HepG2 (cell line): ENCODE measurements around the gene FAM3B. TPM values are rescaled to one million over a fixed set of nuclear protein-coding genes. Genes with fewer than 3 reads are reported as not detected.

Experiments
- ATAC-seq: fragments of 200-7000 bp; cut with Tn5 transposase; 3 replicates; pipeline ENCODE4 v1.9.1; 2020; ENCODE audit warnings: mild to moderate bottlenecking, moderate library complexity
- BruUV-seq: library from RNA; stranded (reverse); fragments of 400-500 nt; replicated peaks from 2 replicates; lab custom pipeline; 2021; lab: Mats Ljungman, UMichigan
- CTCF ChIA-PET: fragments of 300-600 bp; formaldehyde crosslinking; extraction: SDS; loops from one replicate; lab custom pipeline; 2021; ENCODE audit warnings: low total read pairs, inconsistent platforms, low intra/inter-chr PET ratio; lab: Yijun Ruan, JAX
- POLR2A ChIA-PET: fragments of 350-600 bp; sonication (Branson Sonifier 250); formaldehyde crosslinking; loops from one replicate; lab custom pipeline; 2020; ENCODE audit warnings: antibody characterized with exemption, inconsistent platforms; lab: Yijun Ruan, JAX
- DNase-seq: peaks from one replicate; pipeline ENCODE4 v3.0.0-alpha.2; 2015; ENCODE audit warnings: low spot score
- FAIRE-seq: peaks from 3 replicates; lab custom pipeline; 2011; peaks lifted over from hg19 to GRCh38; lab: Jason Lieb, UNC
- H2AFZ ChIP-seq: one replicate; pipeline ENCODE4 v1.6.1; 2011; ENCODE audit warnings: low read length, inconsistent platforms
- H3K27ac ChIP-seq: fragments of 300-600 bp; 3 replicates; pipeline ENCODE4 v1.8.0; 2011; ENCODE audit warnings: mixed run types, mild to moderate bottlenecking, mixed read lengths, low read length, inconsistent platforms; ENCODE audit not compliant: insufficient read depth; ENCODE audit errors: extremely low read length
- H3K27me3 ChIP-seq, 2 experiments: fragments of 200-600 bp in 1 of 2; 2 replicates in 1 of 2; 3 replicates in 1 of 2; pipeline versions ENCODE4 v1.6.0 to v1.8.0; 2011; ENCODE audit warnings: low read length in 2 of 2, mild to moderate bottlenecking in 2 of 2, moderate library complexity in 2 of 2, inconsistent platforms in 1 of 2; ENCODE audit not compliant: insufficient read depth in 2 of 2, control insufficient read depth in 1 of 2
- H3K36me3 ChIP-seq, 2 experiments: fragments of 200-600 bp in 1 of 2; replicated peaks in 1 of 2; 2 replicates in 1 of 2; 3 replicates in 1 of 2; pipeline versions ENCODE4 v1.5.1 to v1.8.0; 2011; ENCODE audit warnings: low read length in 2 of 2, inconsistent platforms in 1 of 2; ENCODE audit not compliant: insufficient read depth in 2 of 2, control insufficient read depth in 1 of 2
- H3K4me1 ChIP-seq: 2 replicates; pipeline ENCODE4 v1.5.1; 2012; ENCODE audit warnings: low read length, inconsistent platforms; ENCODE audit not compliant: insufficient read depth
- H3K4me2 ChIP-seq: 2 replicates; pipeline ENCODE4 v1.6.0; 2011; ENCODE audit warnings: low read depth, low read length, inconsistent platforms
- H3K4me3 ChIP-seq, 3 experiments: fragments of 200-600 bp in 1 of 3; sonication (generic), shearing (Covaris generic) in 1 of 3; replicated peaks in 1 of 3; 2 replicates each; pipeline ENCODE4 v1.5.1; 2011 to 2016; ENCODE audit warnings: low read length in 3 of 3, inconsistent platforms in 2 of 3, low read depth in 2 of 3, mild to moderate bottlenecking in 2 of 3, control low read depth in 1 of 3, mixed read lengths in 1 of 3; ENCODE audit not compliant: insufficient read depth in 1 of 3
- H3K79me2 ChIP-seq: one replicate; pipeline ENCODE4 v1.6.1; 2011; ENCODE audit warnings: low read length, inconsistent platforms; ENCODE audit not compliant: insufficient read depth
- H3K9ac ChIP-seq: 2 replicates; pipeline ENCODE4 v1.6.0; 2011; ENCODE audit warnings: mild to moderate bottlenecking, low read depth, low read length, inconsistent platforms; ENCODE audit not compliant: insufficient read depth
- H3K9me3 ChIP-seq: 2 replicates; pipeline ENCODE4 v1.5.1; 2012; ENCODE audit warnings: mild to moderate bottlenecking, low read length
- H4K20me1 ChIP-seq: 2 replicates; pipeline ENCODE4 v1.6.0; 2011; ENCODE audit warnings: inconsistent platforms, mild to moderate bottlenecking, low read length, moderate library complexity; ENCODE audit not compliant: insufficient read depth
- ATM ChIP-seq: fragments of 450-650 bp; IDR thresholded peaks from 2 replicates; pipeline ENCODE4 v1.7.1; 2017; ENCODE audit warnings: mild to moderate bottlenecking, borderline replicate concordance
- FOXC1 ChIP-seq: sonication (generic); formaldehyde crosslinking; IDR thresholded peaks from 2 replicates; pipeline ENCODE4 v1.8.0; 2022; ENCODE audit warnings: mild to moderate bottlenecking, missing genetic modification reagents, borderline replicate concordance
- FOXJ3 ChIP-seq: sonication (generic); formaldehyde crosslinking; IDR thresholded peaks from 2 replicates; pipeline ENCODE4 v1.4.0; 2020; ENCODE audit warnings: missing genetic modification reagents, mild to moderate bottlenecking, borderline replicate concordance
- HNF4A ChIP-seq: sonication (generic); formaldehyde crosslinking; IDR thresholded peaks from 2 replicates; pipeline ENCODE4 v1.4.0; 2020; ENCODE audit warnings: missing genetic modification reagents
- MED13 ChIP-seq: sonication (generic); formaldehyde crosslinking; IDR thresholded peaks from 2 replicates; pipeline ENCODE4 v1.5.0; 2020; ENCODE audit warnings: missing genetic modification reagents
- NFIC ChIP-seq: IDR thresholded peaks from 2 replicates; pipeline ENCODE4 v1.6.1; 2012; ENCODE audit warnings: mild to moderate bottlenecking, low read length, inconsistent platforms
- NR3C1 ChIP-seq: sonication (generic); formaldehyde crosslinking; IDR thresholded peaks from 2 replicates; pipeline ENCODE4 v1.4.0; 2020; ENCODE audit warnings: missing genetic modification reagents
- SMYD3 ChIP-seq: sonication (generic); formaldehyde crosslinking; IDR thresholded peaks from 2 replicates; pipeline ENCODE4 v1.8.1; 2023; ENCODE audit warnings: mild to moderate bottlenecking, missing genetic modification reagents
- SRF ChIP-seq: IDR thresholded peaks from 2 replicates; pipeline ENCODE4 v1.6.1; 2011; ENCODE audit warnings: mild to moderate bottlenecking, low read depth, low read length, moderate library complexity
- ZBTB7B ChIP-seq: sonication (generic); formaldehyde crosslinking; IDR thresholded peaks from 2 replicates; pipeline ENCODE4 v1.4.0; 2020; ENCODE audit warnings: missing genetic modification reagents
- ZNF572 ChIP-seq: sonication (generic); formaldehyde crosslinking; IDR thresholded peaks from 2 replicates; pipeline ENCODE4 v1.5.1; 2020; ENCODE audit warnings: mild to moderate bottlenecking, missing genetic modification reagents
- ZNF615 ChIP-seq: sonication (generic); formaldehyde crosslinking; IDR thresholded peaks from 2 replicates; pipeline ENCODE4 v1.5.0; 2020; ENCODE audit warnings: mild to moderate bottlenecking, missing genetic modification reagents, borderline replicate concordance
- WGBS: methylation state at CpG from one replicate; pipeline ENCODE4 v1.1.6; 2017; ENCODE audit warnings: low lambda C conversion rate; 5-methylcytosine and 5-hydroxymethylcytosine counted together
- in situ Hi-C: cut with HindIII; loops from 2 replicates; pipeline ENCODE4 v1.10.0; 2017; ENCODE audit warnings: low pct_unique_long_range_greater_than_20kb; ENCODE audit not compliant: extremely low pct_ligation_motif_present
- intact Hi-C: fragments of 100-400 bp; cut with micrococcal nuclease; formaldehyde crosslinking; loops from one replicate; pipeline ENCODE4 v1.10.0; 2022; ENCODE audit not compliant: unreplicated experiment
- polyA plus RNA-seq, 8 experiments: library from polyadenylated mRNA; depleted of rRNA in 3 of 8; stranded (reverse) in 7 of 8; unstranded in 1 of 8; fragments of >200 nt; fragmentation: Illumina TruSeq in 4 of 8; extraction: Trizol in 4 of 8; gene quantifications; 2 replicates each; pipeline versions ENCODE4 v1.2.1 to v1.2.3, GENCODE V29; 2011 to 2016; ENCODE audit warnings: low read depth in 4 of 8, missing spikeins in 1 of 8, mixed read lengths in 1 of 8; ENCODE audit not compliant: insufficient read depth in 1 of 8
- total RNA-seq, 5 experiments: library from RNA; depleted of rRNA; stranded (reverse); fragments of >200 nt; fragmentation: Illumina TruSeq; extraction: Trizol; gene quantifications; 2 replicates each; pipeline ENCODE4 v1.2.3, GENCODE V29; 2016; ENCODE audit warnings: low read depth in 1 of 5
- TF ChIP-seq, protein P1 (sequence below): sonication (generic); formaldehyde crosslinking; IDR thresholded peaks from 2 replicates; pipeline ENCODE4 v1.4.0; 2020; ENCODE audit warnings: missing genetic modification reagents
- TF ChIP-seq, protein P2 (sequence below): sonication (generic); formaldehyde crosslinking; IDR thresholded peaks from 2 replicates; pipeline ENCODE4 v1.4.0; 2020; ENCODE audit warnings: missing genetic modification reagents, mild to moderate bottlenecking, borderline replicate concordance
- TF ChIP-seq, protein P3 (sequence below): sonication (generic); formaldehyde crosslinking; IDR thresholded peaks from 2 replicates; pipeline ENCODE4 v1.4.0; 2020; ENCODE audit warnings: missing genetic modification reagents
- TF ChIP-seq, protein P4 (sequence below): sonication (generic); formaldehyde crosslinking; IDR thresholded peaks from 2 replicates; pipeline ENCODE4 v1.8.0; 2022; ENCODE audit warnings: missing genetic modification reagents, mild to moderate bottlenecking, borderline replicate concordance

FAM3B gene
- total and polyA plus RNA-seq, 2 of the 13 experiments (the other 11 are each of a cell fraction or from before 2014, with no cell fraction given), result 46.5 to 62.0 TPM

DNA sequence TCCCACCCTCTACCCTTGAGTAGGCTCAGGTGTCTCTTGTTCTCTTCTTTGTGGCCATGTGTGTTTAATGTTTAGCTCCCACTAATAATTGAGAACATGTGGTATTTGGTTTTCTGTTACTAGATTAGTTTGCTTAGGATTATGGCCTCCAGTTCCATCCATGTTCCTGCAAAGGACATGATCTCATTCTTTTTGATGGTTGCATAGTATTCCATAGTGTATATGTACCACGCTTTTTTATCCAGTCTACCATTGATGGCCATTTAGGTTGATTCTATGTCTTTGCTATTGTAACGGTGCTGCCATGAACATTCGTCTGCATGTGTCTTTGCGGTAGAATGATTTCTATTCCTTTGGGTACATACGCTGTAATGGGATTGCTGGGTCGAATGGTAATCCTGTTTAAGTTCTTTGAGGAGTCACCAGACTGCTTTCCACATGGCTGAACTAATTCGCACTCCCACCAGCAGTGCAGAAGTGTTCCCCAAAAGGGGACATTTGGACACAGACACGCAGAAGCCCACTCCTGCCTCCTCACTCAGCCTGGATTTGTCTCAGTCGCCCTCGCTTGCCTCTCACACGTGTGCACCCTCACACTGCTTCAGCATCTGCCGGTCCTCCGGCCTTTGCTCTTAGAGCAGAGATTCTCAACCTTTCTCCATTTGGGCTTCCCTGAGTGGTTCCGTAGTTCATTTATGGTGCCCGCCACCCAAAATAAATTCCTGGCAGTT, 48.9 kb downstream of the FAM3B start:
- no TSS peak for BruUV-seq
- peaks cover 76% of the 10 kb centered on the region for H3K4me1 ChIP-seq
- no peak overlapping the region for H3K4me3 ChIP-seq
- ChIA-PET CTCF (no interaction called here), POLR2A (interaction anchor here (2.0 to 2.1 kb wide), 3 partner anchors 43 to 82 kb away, joined by 6 to 31 read pairs (median 10); no protein-coding TSS in a partner anchor)
- DNase-seq (no peak), ATAC-seq (no peak), FAIRE-seq (no peak)
- in situ Hi-C loops, result no loop called here
- H3K4me2 ChIP-seq, result no peak overlapping the region
- H3K27me3 ChIP-seq, result no peaks in the 10 kb centered on the region
- WGBS, result 96% methylated on average over 15 of the region's 15 CpGs
- no peaks in the 10 kb centered on the region for H3K36me3 ChIP-seq
- peaks cover 2% of the 10 kb centered on the region for H3K79me2 ChIP-seq
- peak overlapping the region; percentile 83 for H3K27ac ChIP-seq
- no peak overlapping the region for H2AFZ ChIP-seq
- intact Hi-C loops, result loop anchor here (1.0 to 5.0 kb wide), 2 partner anchors 43 to 52 kb away; no protein-coding TSS in a partner anchor
- H3K9me3 ChIP-seq, result no peaks in the 10 kb centered on the region
- H3K9ac ChIP-seq, result no peak overlapping the region
- no peaks in the 10 kb centered on the region for H4K20me1 ChIP-seq
- no peak for TF ChIP-seq NFIC
- TF ChIP-seq, protein P1, sequence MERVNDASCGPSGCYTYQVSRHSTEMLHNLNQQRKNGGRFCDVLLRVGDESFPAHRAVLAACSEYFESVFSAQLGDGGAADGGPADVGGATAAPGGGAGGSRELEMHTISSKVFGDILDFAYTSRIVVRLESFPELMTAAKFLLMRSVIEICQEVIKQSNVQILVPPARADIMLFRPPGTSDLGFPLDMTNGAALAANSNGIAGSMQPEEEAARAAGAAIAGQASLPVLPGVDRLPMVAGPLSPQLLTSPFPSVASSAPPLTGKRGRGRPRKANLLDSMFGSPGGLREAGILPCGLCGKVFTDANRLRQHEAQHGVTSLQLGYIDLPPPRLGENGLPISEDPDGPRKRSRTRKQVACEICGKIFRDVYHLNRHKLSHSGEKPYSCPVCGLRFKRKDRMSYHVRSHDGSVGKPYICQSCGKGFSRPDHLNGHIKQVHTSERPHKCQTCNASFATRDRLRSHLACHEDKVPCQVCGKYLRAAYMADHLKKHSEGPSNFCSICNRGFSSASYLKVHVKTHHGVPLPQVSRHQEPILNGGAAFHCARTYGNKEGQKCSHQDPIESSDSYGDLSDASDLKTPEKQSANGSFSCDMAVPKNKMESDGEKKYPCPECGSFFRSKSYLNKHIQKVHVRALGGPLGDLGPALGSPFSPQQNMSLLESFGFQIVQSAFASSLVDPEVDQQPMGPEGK (CRISPR knock-in tag), result no peak
- no peak for TF ChIP-seq FOXC1 (CRISPR knock-in tag)
- no peak for TF ChIP-seq FOXJ3 (CRISPR knock-in tag)
- TF ChIP-seq SMYD3 (CRISPR knock-in tag), result no peak
- no peak for TF ChIP-seq SRF
- TF ChIP-seq MED13 (CRISPR knock-in tag), result no peak
- no peak for TF ChIP-seq ZBTB7B
- TF ChIP-seq HNF4A (CRISPR knock-in tag), result no peak
- no peak for TF ChIP-seq NR3C1 (CRISPR knock-in tag)
- TF ChIP-seq ZNF572, result no peak
- TF ChIP-seq ATM, result no peak
- no peak for TF ChIP-seq ZNF615 (CRISPR knock-in tag)
- TF ChIP-seq, protein P2, sequence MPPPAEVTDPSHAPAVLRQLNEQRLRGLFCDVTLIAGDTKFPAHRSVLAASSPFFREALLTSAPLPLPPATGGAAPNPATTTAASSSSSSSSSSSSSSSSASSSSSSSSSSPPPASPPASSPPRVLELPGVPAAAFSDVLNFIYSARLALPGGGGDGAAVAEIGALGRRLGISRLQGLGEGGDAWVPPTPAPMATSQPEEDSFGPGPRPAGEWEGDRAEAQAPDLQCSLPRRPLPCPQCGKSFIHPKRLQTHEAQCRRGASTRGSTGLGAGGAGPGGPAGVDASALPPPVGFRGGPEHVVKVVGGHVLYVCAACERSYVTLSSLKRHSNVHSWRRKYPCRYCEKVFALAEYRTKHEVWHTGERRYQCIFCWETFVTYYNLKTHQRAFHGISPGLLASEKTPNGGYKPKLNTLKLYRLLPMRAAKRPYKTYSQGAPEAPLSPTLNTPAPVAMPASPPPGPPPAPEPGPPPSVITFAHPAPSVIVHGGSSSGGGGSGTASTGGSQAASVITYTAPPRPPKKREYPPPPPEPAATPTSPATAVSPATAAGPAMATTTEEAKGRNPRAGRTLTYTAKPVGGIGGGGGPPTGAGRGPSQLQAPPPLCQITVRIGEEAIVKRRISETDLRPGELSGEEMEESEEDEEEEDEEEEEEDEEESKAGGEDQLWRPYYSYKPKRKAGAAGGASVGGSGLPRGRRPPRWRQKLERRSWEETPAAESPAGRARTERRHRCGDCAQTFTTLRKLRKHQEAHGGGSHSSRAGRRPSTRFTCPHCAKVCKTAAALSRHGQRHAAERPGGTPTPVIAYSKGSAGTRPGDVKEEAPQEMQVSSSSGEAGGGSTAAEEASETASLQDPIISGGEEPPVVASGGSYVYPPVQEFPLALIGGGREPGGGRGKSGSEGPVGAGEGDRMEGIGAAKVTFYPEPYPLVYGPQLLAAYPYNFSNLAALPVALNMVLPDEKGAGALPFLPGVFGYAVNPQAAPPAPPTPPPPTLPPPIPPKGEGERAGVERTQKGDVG (CRISPR knock-in tag), result no peak
- TF ChIP-seq, protein P3, sequence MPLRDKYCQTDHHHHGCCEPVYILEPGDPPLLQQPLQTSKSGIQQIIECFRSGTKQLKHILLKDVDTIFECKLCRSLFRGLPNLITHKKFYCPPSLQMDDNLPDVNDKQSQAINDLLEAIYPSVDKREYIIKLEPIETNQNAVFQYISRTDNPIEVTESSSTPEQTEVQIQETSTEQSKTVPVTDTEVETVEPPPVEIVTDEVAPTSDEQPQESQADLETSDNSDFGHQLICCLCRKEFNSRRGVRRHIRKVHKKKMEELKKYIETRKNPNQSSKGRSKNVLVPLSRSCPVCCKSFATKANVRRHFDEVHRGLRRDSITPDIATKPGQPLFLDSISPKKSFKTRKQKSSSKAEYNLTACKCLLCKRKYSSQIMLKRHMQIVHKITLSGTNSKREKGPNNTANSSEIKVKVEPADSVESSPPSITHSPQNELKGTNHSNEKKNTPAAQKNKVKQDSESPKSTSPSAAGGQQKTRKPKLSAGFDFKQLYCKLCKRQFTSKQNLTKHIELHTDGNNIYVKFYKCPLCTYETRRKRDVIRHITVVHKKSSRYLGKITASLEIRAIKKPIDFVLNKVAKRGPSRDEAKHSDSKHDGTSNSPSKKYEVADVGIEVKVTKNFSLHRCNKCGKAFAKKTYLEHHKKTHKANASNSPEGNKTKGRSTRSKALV (CRISPR knock-in tag), result no peak
- TF ChIP-seq, protein P4, sequence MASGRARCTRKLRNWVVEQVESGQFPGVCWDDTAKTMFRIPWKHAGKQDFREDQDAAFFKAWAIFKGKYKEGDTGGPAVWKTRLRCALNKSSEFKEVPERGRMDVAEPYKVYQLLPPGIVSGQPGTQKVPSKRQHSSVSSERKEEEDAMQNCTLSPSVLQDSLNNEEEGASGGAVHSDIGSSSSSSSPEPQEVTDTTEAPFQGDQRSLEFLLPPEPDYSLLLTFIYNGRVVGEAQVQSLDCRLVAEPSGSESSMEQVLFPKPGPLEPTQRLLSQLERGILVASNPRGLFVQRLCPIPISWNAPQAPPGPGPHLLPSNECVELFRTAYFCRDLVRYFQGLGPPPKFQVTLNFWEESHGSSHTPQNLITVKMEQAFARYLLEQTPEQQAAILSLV (CRISPR knock-in tag), result no peak
